OCI-LY7 (cell line): Measurements from ENCODE around the gene GARRE1. TPM values are rescaled to one million over a fixed set of nuclear protein-coding genes. Genes with fewer than 3 reads are reported as not detected.

Source experiments
- BruUV-seq: library from RNA; stranded (reverse); fragments of 400-500 nt; replicated peaks from 2 replicates; lab custom pipeline; 2021; lab: Mats Ljungman, UMichigan
- CTCF ChIA-PET: fragments of 300-600 bp; sonication (Branson Sonifier 250); formaldehyde crosslinking; loops from one replicate; lab custom pipeline; 2022; ENCODE audit warnings: antibody characterized with exemption; ENCODE audit not compliant: unreplicated experiment; lab: Charles Lee
- POLR2A ChIA-PET: fragments of 300-600 bp; sonication (Branson Sonifier 250); formaldehyde crosslinking; loops from one replicate; lab custom pipeline; 2022; ENCODE audit warnings: antibody characterized with exemption; lab: Charles Lee
- DNase-seq: peaks from one replicate; pipeline ENCODE4 v3.0.0-alpha.2; 2015; ENCODE audit warnings: low spot score
- H2AFZ ChIP-seq: fragments of 200-600 bp; sonication (generic), shearing (Covaris generic); 2 replicates; pipeline ENCODE4 v1.6.1; 2014; ENCODE audit warnings: mild to moderate bottlenecking, antibody characterized with exemption, low read length, moderate library complexity
- H3K27ac ChIP-seq: fragments of 200-600 bp; sonication (generic); 2 replicates; pipeline ENCODE4 v1.5.1; 2014; ENCODE audit warnings: mixed run types, low read depth, mild to moderate bottlenecking, moderate library complexity, low read length, inconsistent platforms; ENCODE audit not compliant: poor library complexity, severe bottlenecking
- H3K36me3 ChIP-seq: fragments of 200-600 bp; sonication (generic); 2 replicates; pipeline ENCODE4 v1.6.1; 2014; ENCODE audit warnings: mild to moderate bottlenecking, antibody characterized with exemption, low read length, moderate library complexity, mixed read lengths; ENCODE audit not compliant: insufficient read depth
- H3K4me1 ChIP-seq: fragments of 200-600 bp; sonication (generic); 2 replicates; pipeline ENCODE4 v1.5.1; 2014; ENCODE audit warnings: mild to moderate bottlenecking, low read length; ENCODE audit not compliant: insufficient read depth, poor library complexity, severe bottlenecking
- H3K4me2 ChIP-seq: fragments of 200-600 bp; sonication (generic); 2 replicates; pipeline ENCODE4 v1.6.1; 2014; ENCODE audit warnings: mild to moderate bottlenecking, low read length
- H3K4me3 ChIP-seq: fragments of 200-600 bp; sonication (generic); 2 replicates; pipeline ENCODE4 v1.5.1; 2014; ENCODE audit warnings: mild to moderate bottlenecking, low read depth, low read length; ENCODE audit not compliant: poor library complexity, severe bottlenecking
- H3K79me2 ChIP-seq: fragments of 200-600 bp; sonication (generic); 2 replicates; pipeline ENCODE4 v1.6.1; 2016; ENCODE audit warnings: low read depth, mild to moderate bottlenecking, low read length, moderate library complexity, mixed read lengths; ENCODE audit not compliant: insufficient read depth
- H3K9me2 ChIP-seq: fragments of 200-600 bp; sonication (generic); 2 replicates; pipeline ENCODE4 v1.6.1; 2016; ENCODE audit warnings: mild to moderate bottlenecking, low read length, mixed read lengths; ENCODE audit not compliant: insufficient read depth
- H3K9me3 ChIP-seq: fragments of 200-600 bp; sonication (generic); 2 replicates; pipeline ENCODE4 v1.6.1; 2014; ENCODE audit warnings: mild to moderate bottlenecking, mixed run types, low read length, mixed read lengths
- H4K20me1 ChIP-seq: fragments of 200-600 bp; sonication (generic); 2 replicates; pipeline ENCODE4 v1.6.1; 2014; ENCODE audit warnings: mild to moderate bottlenecking, antibody characterized with exemption, low read length, moderate library complexity, mixed read lengths; ENCODE audit not compliant: insufficient read depth
- CTCF ChIP-seq: fragments of 200-600 bp; sonication (generic); conservative IDR thresholded peaks from 2 replicates; pipeline ENCODE4 v1.5.1; 2014; ENCODE audit warnings: mild to moderate bottlenecking, antibody characterized with exemption, low read length, moderate library complexity, mixed read lengths
- EZH2phosphoT487 ChIP-seq: fragments of 200-600 bp; sonication (generic); IDR thresholded peaks from 2 replicates; pipeline ENCODE4 v1.6.1; 2018; ENCODE audit warnings: low read depth, borderline replicate concordance, mild to moderate bottlenecking, mixed run types, antibody characterized with exemption, low read length, moderate library complexity, mixed read lengths
- intact Hi-C: fragments of 100-400 bp; cut with micrococcal nuclease; formaldehyde crosslinking; loops from one replicate; pipeline ENCODE4 v1.10.0; 2022; ENCODE audit not compliant: unreplicated experiment
- total RNA-seq, 2 experiments: library from RNA; depleted of rRNA in 1 of 2; stranded (reverse); fragments of >200 nt in 1 of 2; shearing (Covaris generic) in 1 of 2; gene quantifications; 2 replicates each; pipeline ENCODE4 v1.2.3, GENCODE V29; 2014 to 2022

GARRE1 gene
- total RNA-seq, 2 experiments from 2014 or later: 15.4 to 18.8 TPM

DNA sequence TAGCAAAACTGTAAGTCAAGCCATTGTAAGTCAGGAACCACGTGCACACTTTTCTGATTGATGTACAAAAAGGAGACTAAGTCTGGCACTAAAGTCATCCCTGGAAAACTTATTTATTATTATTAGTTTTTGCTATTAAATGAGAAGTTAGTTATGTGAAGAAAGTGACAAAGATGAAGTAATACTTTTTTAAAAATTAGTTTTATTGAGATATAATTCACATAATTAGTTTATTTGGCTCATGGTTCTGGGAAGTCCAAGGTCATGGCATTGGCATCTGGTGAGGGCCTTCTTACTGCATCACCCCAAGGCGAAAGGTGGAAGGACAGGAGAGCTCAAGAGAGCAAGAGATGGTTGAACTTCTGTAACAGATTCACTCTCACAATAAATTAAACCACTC lies 36.9 kb downstream of the GARRE1 start:
- Histone ChIP-seq H3K4me3 (no peak overlapping the region), H3K4me2 (no peak overlapping the region), H3K79me2 (no peaks in the 10 kb centered on the region), H3K4me1 (peaks cover 19% of the 10 kb centered on the region), H2AFZ (no peak overlapping the region), H3K9me3 (no peaks in the 10 kb centered on the region), H3K9me2 (no peaks in the 10 kb centered on the region), H4K20me1 (no peaks in the 10 kb centered on the region), H3K36me3 (no peaks in the 10 kb centered on the region), H3K27ac (no peak overlapping the region)
- no peak for DNase-seq
- ChIA-PET POLR2A (interaction anchor here (0.7 to 0.9 kb wide), 2 partner anchors 23 to 422 kb away, joined by 3 to 6 read pairs; no protein-coding TSS in a partner anchor), CTCF (interaction anchor here (0.6 to 1.3 kb wide), 2 partner anchors 14 to 17 kb away, joined by 3 to 4 read pairs; no protein-coding TSS in a partner anchor)
- no TSS peak for BruUV-seq
- intact Hi-C loops: no loop called here
- TF ChIP-seq EZH2phosphoT487 (no peak), CTCF (no peak)

DNA sequence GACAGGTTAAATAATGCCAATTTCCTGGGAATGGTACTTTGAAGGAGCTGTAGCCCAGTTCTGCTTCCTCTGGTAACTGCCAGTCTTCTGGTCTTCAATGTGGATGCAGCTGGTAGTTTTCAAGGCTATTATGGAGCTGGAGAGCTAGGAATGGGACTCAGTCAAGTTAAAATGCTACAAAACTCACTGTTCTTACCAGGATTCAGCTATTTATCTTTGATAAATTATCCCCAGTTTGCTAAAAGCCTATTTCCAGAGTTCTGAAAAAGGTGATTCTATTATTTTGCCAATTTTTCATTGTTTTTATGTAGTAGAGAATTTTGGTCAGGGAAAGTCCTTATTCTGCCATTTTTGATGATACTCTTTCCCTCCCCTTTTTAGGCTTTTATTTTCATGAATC lies 40.7 kb downstream of the GARRE1 start:
- peaks cover 2% of the 10 kb centered on the region for H3K4me1 ChIP-seq
- no TSS peak for BruUV-seq
- H3K79me2 ChIP-seq: no peaks in the 10 kb centered on the region
- H3K9me3 ChIP-seq: no peaks in the 10 kb centered on the region
- POLR2A ChIA-PET: interaction anchor here (0.6 to 1.2 kb wide), 5 partner anchors 13 to 25 kb away, joined by 3 to 9 read pairs (median 4); no protein-coding TSS in a partner anchor
- no peak overlapping the region for H2AFZ ChIP-seq
- H3K4me3 ChIP-seq: no peak overlapping the region
- DNase-seq: no peak
- peaks cover under 1% of the 10 kb centered on the region; the same call in 1 of the 2 replicates for H3K36me3 ChIP-seq
- no peak overlapping the region for H3K4me2 ChIP-seq
- no peak overlapping the region for H3K27ac ChIP-seq
- intact Hi-C loops: no loop called here
- H4K20me1 ChIP-seq: no peaks in the 10 kb centered on the region
- CTCF ChIA-PET: no interaction called here
- H3K9me2 ChIP-seq: no peaks in the 10 kb centered on the region
- TF ChIP-seq CTCF (no peak), EZH2phosphoT487 (no peak)

GRCh38 chr19:34298891-34299520 lies 44.7 kb downstream of the GARRE1 start:
- H3K4me2 ChIP-seq: no peak overlapping the region
- no peak for TF ChIP-seq EZH2phosphoT487
- TF ChIP-seq CTCF: no peak
- H3K9me3 ChIP-seq: no peaks in the 10 kb centered on the region
- no peaks in the 10 kb centered on the region for H3K79me2 ChIP-seq
- H3K9me2 ChIP-seq: no peaks in the 10 kb centered on the region
- intact Hi-C loops: no loop called here
- no peaks in the 10 kb centered on the region for H3K4me1 ChIP-seq
- no peaks in the 10 kb centered on the region for H4K20me1 ChIP-seq
- ChIA-PET CTCF (no interaction called here), POLR2A (interaction anchor here (0.7 kb wide), 1 partner anchor 9 kb away, joined by 3 read pairs; no protein-coding TSS in a partner anchor)
- DNase-seq: no peak
- H3K36me3 ChIP-seq: peaks cover 15% of the 10 kb centered on the region; the same call in 1 of the 2 replicates
- no peak overlapping the region for H3K27ac ChIP-seq
- H3K4me3 ChIP-seq: no peak overlapping the region
- no TSS peak for BruUV-seq
- no peak overlapping the region for H2AFZ ChIP-seq
